ENCODE data around the gene ABHD2.
"Not testable (repeated sequence)": the region's sequence is repeated elsewhere in the genome, so short reads cannot be mapped to it uniquely, and the experiment has no call there.

Gene ABHD2

GRCh38 chr15:89087830-89088604 is at the start of gene ABHD2:
Gene ABHD2 (plus strand): TSS chr15:89088456. CDS start chr15:89116328, 27,872 bp downstream.
- peak; percentile 96 for DNase-seq (ENCODE audit: low spot score)

- DNase-seq (ENCODE audit: low spot score), result no peak
These were observed 49.1 kb upstream of the ABHD2 start for GRCh38 chr15:89039142-89039541.

- DNase-seq (ENCODE audit: low spot score), result no peak
These were observed 46.7 kb upstream of the ABHD2 start for GRCh38 chr15:89041507-89041906.

- DNase-seq (ENCODE audit: low spot score), result no peak
These were observed 45.9 kb upstream of the ABHD2 start for GRCh38 chr15:89042387-89042786.

- no peak for DNase-seq (ENCODE audit: low spot score)
These were observed 44.9 kb upstream of the ABHD2 start for GRCh38 chr15:89043031-89044002.

- DNase-seq (ENCODE audit: low spot score), result not testable (repeated sequence)
These were observed 39.1 kb upstream of the ABHD2 start for GRCh38 chr15:89049016-89049666.

GRCh38 chr15:89051875-89052274 is 36.4 kb upstream of the ABHD2 start:
- no peak for DNase-seq (ENCODE audit: low spot score)

- no peak for DNase-seq (ENCODE audit: low spot score)
These were observed 35.8 kb upstream of the ABHD2 start for GRCh38 chr15:89052474-89052873.

GRCh38 chr15:89054873-89055272 is 33.4 kb upstream of the ABHD2 start:
- no peak for DNase-seq (ENCODE audit: low spot score)

- peak; percentile 91 for DNase-seq (ENCODE audit: low spot score)
These were observed 30.6 kb upstream of the ABHD2 start for GRCh38 chr15:89057506-89058133.

- no peak for DNase-seq (ENCODE audit: low spot score)
These were observed 29.9 kb upstream of the ABHD2 start for GRCh38 chr15:89058376-89058775.

GRCh38 chr15:89058876-89059405 is 29.3 kb upstream of the ABHD2 start:
- no peak for DNase-seq (ENCODE audit: low spot score)

- DNase-seq (ENCODE audit: low spot score), result no peak
These were observed 22.0 kb upstream of the ABHD2 start for GRCh38 chr15:89066280-89066679.

- no peak for DNase-seq (ENCODE audit: low spot score)
These were observed 20.5 kb upstream of the ABHD2 start for GRCh38 chr15:89067751-89068150.

- no peak for DNase-seq (ENCODE audit: low spot score)
These were observed 19.9 kb upstream of the ABHD2 start for GRCh38 chr15:89068325-89068784.

- DNase-seq (ENCODE audit: low spot score), result no peak
These were observed 17.8 kb upstream of the ABHD2 start for GRCh38 chr15:89070197-89071124.

GRCh38 chr15:89071471-89071870 is 16.8 kb upstream of the ABHD2 start:
- DNase-seq (ENCODE audit: low spot score), result no peak

GRCh38 chr15:89072277-89072869 is 15.9 kb upstream of the ABHD2 start:
- DNase-seq (ENCODE audit: low spot score), result no peak

- no peak for DNase-seq (ENCODE audit: low spot score)
These were observed 13.7 kb upstream of the ABHD2 start for GRCh38 chr15:89074402-89075012.

Data from D341Med (cell line).